Measurements from ENCODE around the gene WDR20. TPM values are rescaled to one million over a fixed set of nuclear protein-coding genes. Genes with fewer than 3 reads are reported as not detected.

The WDR20 gene
- total RNA-seq, 3 donors from 2014 or later = 19.5 to 42.0 (median 24.6) TPM

GRCh38 chr14:102215576-102216250, 76.0 kb downstream of the WDR20 start:
- TF ChIP-seq POLR2A (IDR thresholded peaks at IDR 0.05) (no peak), POLR2AphosphoS5 (IDR thresholded peaks at IDR 0.05) (no peak)
- TF ChIP-seq, protein P1, sequence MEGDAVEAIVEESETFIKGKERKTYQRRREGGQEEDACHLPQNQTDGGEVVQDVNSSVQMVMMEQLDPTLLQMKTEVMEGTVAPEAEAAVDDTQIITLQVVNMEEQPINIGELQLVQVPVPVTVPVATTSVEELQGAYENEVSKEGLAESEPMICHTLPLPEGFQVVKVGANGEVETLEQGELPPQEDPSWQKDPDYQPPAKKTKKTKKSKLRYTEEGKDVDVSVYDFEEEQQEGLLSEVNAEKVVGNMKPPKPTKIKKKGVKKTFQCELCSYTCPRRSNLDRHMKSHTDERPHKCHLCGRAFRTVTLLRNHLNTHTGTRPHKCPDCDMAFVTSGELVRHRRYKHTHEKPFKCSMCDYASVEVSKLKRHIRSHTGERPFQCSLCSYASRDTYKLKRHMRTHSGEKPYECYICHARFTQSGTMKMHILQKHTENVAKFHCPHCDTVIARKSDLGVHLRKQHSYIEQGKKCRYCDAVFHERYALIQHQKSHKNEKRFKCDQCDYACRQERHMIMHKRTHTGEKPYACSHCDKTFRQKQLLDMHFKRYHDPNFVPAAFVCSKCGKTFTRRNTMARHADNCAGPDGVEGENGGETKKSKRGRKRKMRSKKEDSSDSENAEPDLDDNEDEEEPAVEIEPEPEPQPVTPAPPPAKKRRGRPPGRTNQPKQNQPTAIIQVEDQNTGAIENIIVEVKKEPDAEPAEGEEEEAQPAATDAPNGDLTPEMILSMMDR (IDR thresholded peaks at IDR 0.05) = no peak
- Histone ChIP-seq H3K36me3 (no peaks in the 10 kb centered on the region), H3K9me3 (no peaks in the 10 kb centered on the region), H3K4me1 (no peaks in the 10 kb centered on the region), H3K27ac (peak overlapping the region in 1 of 2 donors; percentile 22), H3K4me3 (no peak overlapping the region), H3K27me3 (no peaks in the 10 kb centered on the region)
- DNase-seq (ENCODE audit: low spot score in 2 of 2) = no peak
- intact Hi-C loops (cut with DNase I; ENCODE audit: low total_unique reads) = no loop called here

DNA sequence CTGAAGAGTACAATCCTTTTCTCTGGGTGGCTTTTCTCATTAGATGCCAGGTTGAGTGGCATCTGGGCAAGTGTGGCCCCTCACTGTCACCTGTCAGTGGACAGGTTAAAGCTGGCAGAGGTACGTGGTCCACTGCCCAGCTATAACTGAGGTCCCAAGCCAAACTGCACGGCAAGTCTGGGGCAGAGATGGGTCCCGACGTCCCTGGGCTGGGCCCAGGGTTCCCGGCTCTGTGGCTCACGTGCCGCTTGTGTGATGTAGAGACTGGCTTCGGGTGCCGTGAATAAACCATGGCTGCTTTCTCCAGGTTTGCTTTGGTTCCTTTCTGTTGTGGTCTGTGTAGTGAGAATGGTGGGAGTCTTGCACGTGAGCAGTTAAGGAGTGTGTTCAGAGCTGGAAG, 77.7 kb downstream of the WDR20 start:
- intact Hi-C loops (cut with DNase I; ENCODE audit: low total_unique reads) = no loop called here

GRCh38 chr14:102217987-102218421, 78.3 kb downstream of the WDR20 start:
- Histone ChIP-seq H3K4me1 (no peaks in the 10 kb centered on the region), H3K27ac (no peak overlapping the region), H3K4me3 (no peak overlapping the region), H3K9me3 (no peaks in the 10 kb centered on the region), H3K27me3 (no peaks in the 10 kb centered on the region), H3K36me3 (no peaks in the 10 kb centered on the region)
- TF ChIP-seq, protein P1 (IDR thresholded peaks at IDR 0.05) = no peak
- DNase-seq (ENCODE audit: low spot score in 2 of 2) = no peak
- intact Hi-C loops (cut with DNase I; ENCODE audit: low total_unique reads) = no loop called here

More for the DNA sequence above, 77.7 kb downstream of the WDR20 start:
- no peak for DNase-seq (ENCODE audit: low spot score in 2 of 2)
- H3K4me3 ChIP-seq = no peak overlapping the region
- no peak overlapping the region for H3K27ac ChIP-seq
- no peaks in the 10 kb centered on the region for H3K27me3 ChIP-seq
- no peaks in the 10 kb centered on the region for H3K9me3 ChIP-seq
- no peaks in the 10 kb centered on the region for H3K4me1 ChIP-seq
- TF ChIP-seq POLR2A (IDR thresholded peaks at IDR 0.05) (no peak), POLR2AphosphoS5 (IDR thresholded peaks at IDR 0.05) (no peak)
- TF ChIP-seq, protein P1 (IDR thresholded peaks at IDR 0.05) = no peak
- H3K36me3 ChIP-seq = no peaks in the 10 kb centered on the region

- no peaks in the 10 kb centered on the region for H3K9me3 ChIP-seq
- H3K27me3 ChIP-seq = no peaks in the 10 kb centered on the region
- TF ChIP-seq POLR2AphosphoS5 (IDR thresholded peaks at IDR 0.05) = no peak
- TF ChIP-seq POLR2A (IDR thresholded peaks at IDR 0.05) = no peak
- TF ChIP-seq, protein P1 (IDR thresholded peaks at IDR 0.05) = no peak
- H3K36me3 ChIP-seq = no peaks in the 10 kb centered on the region
- H3K4me3 ChIP-seq = no peak overlapping the region
- no peak for DNase-seq (ENCODE audit: low spot score in 2 of 2)
- H3K27ac ChIP-seq = no peak overlapping the region
- no peaks in the 10 kb centered on the region for H3K4me1 ChIP-seq
- intact Hi-C loops (cut with DNase I; ENCODE audit: low total_unique reads) = no loop called here
Measured at GRCh38 chr14:102218688-102219087, 79.0 kb downstream of the WDR20 start.

GRCh38 chr14:102219316-102219715, 79.6 kb downstream of the WDR20 start:
- Histone ChIP-seq H3K9me3 (no peaks in the 10 kb centered on the region), H3K4me1 (no peaks in the 10 kb centered on the region), H3K4me3 (no peak overlapping the region), H3K27ac (no peak overlapping the region), H3K36me3 (no peaks in the 10 kb centered on the region), H3K27me3 (no peaks in the 10 kb centered on the region)
- TF ChIP-seq POLR2AphosphoS5 (IDR thresholded peaks at IDR 0.05) (no peak), POLR2A (IDR thresholded peaks at IDR 0.05) (no peak)
- TF ChIP-seq, protein P1 (IDR thresholded peaks at IDR 0.05) = no peak
- no peak for DNase-seq (ENCODE audit: low spot score in 2 of 2)
- intact Hi-C loops (cut with DNase I; ENCODE audit: low total_unique reads) = no loop called here

Data from breast epithelium (tissue), 4 donors.